Endodermal cell (in vitro differentiated cells): ENCODE results near the gene HTRA1. TPM values are rescaled to one million over a fixed set of nuclear protein-coding genes. Genes with fewer than 3 reads are reported as not detected.

Experiments
- DNase-seq: peaks from one replicate; pipeline ENCODE4 v3.0.0-alpha.2; 2017
- H3K27ac ChIP-seq: 2 replicates; pipeline ENCODE4 v1.5.1; 2013; ENCODE audit warnings: mild to moderate bottlenecking, low read depth, low read length, moderate library complexity
- H3K27me3 ChIP-seq: 2 replicates; pipeline ENCODE4 v1.6.1; 2013; ENCODE audit warnings: mild to moderate bottlenecking, low read length, moderate library complexity; ENCODE audit not compliant: insufficient read depth, control insufficient read depth, poor library complexity, severe bottlenecking
- H3K36me3 ChIP-seq: 2 replicates; pipeline ENCODE4 v1.7.0; 2013; ENCODE audit warnings: mild to moderate bottlenecking, low read length, moderate library complexity; ENCODE audit not compliant: control insufficient read depth, insufficient read depth
- H3K4me1 ChIP-seq: one replicate; pipeline ENCODE4 v1.7.0; 2013; ENCODE audit warnings: low read length; ENCODE audit not compliant: control insufficient read depth, insufficient read depth
- H3K4me3 ChIP-seq: 2 replicates; pipeline ENCODE4 v1.5.1; 2013; ENCODE audit warnings: mild to moderate bottlenecking, low read length, moderate library complexity
- H3K9ac ChIP-seq: 2 replicates; pipeline ENCODE4 v1.6.1; 2013; ENCODE audit warnings: mild to moderate bottlenecking, low read length, moderate library complexity; ENCODE audit not compliant: poor library complexity, severe bottlenecking; ENCODE audit errors: extremely low read depth
- H3K9me3 ChIP-seq: 2 replicates; pipeline ENCODE4 v1.6.1; 2013; ENCODE audit warnings: mild to moderate bottlenecking, low read length, moderate library complexity; ENCODE audit not compliant: control insufficient read depth
- H3K27ac Mint-ChIP-seq: 2 replicates; pipeline ENCODE4 v1.8.0; 2020; ENCODE audit warnings: mixed read lengths
- H3K27me3 Mint-ChIP-seq: 2 replicates; pipeline ENCODE4 v1.8.0; 2021; ENCODE audit warnings: mild to moderate bottlenecking, mixed read lengths; ENCODE audit not compliant: insufficient read depth
- H3K36me3 Mint-ChIP-seq: 2 replicates; pipeline ENCODE4 v1.8.0; 2020; ENCODE audit warnings: low read depth, mixed read lengths
- H3K4me1 Mint-ChIP-seq: 2 replicates; pipeline ENCODE4 v1.8.0; 2020; ENCODE audit warnings: mixed read lengths
- H3K4me3 Mint-ChIP-seq: 2 replicates; pipeline ENCODE4 v1.8.0; 2020; ENCODE audit warnings: mild to moderate bottlenecking, moderate library complexity, mixed read lengths
- H3K9me3 Mint-ChIP-seq: 2 replicates; pipeline ENCODE4 v1.8.0; 2020; ENCODE audit warnings: mild to moderate bottlenecking, mixed read lengths
- CTCF ChIP-seq: fragments of 200-600 bp; sonication (generic); conservative IDR thresholded peaks from 2 replicates; pipeline ENCODE4 v1.5.0; 2021; ENCODE audit warnings: antibody characterized with exemption, mild to moderate bottlenecking
- WGBS, 2 experiments: methylation state at CpG; one replicate each; pipeline versions ENCODE4 v1.1.5 to v1.1.7; 2013; ENCODE audit warnings: missing lambda C conversion rate in 2 of 2, mixed read lengths in 1 of 2; ENCODE audit not compliant: insufficient coverage in 1 of 2, insufficient read length in 1 of 2; 5-methylcytosine and 5-hydroxymethylcytosine counted together
- total RNA-seq, 2 donors: library from RNA; stranded (reverse); fragmentation: NEBNext Ultra II Directional in 1 of 2; extraction: Animal tissue kit (Norgen Biotek cat#: 25700) in 1 of 2; gene quantifications; 2 replicates in 1 of 2; 3 replicates in 1 of 2; pipeline ENCODE4 v1.2.1, GENCODE V29; 2021

Gene HTRA1
- total RNA-seq, 2 donors from 2014 or later, result 1.7 to 3.1 TPM

- H3K9ac ChIP-seq, result no peak overlapping the region
- Mint-ChIP-seq H3K4me1 (peaks cover 11% of the 10 kb centered on the region), H3K4me3 (no peak overlapping the region), H3K27ac (no peak overlapping the region), H3K36me3 (no peaks in the 10 kb centered on the region), H3K27me3 (peaks cover 77% of the 10 kb centered on the region), H3K9me3 (no peaks in the 10 kb centered on the region)
- 91 to 97% methylated on average over 6 of the region's 6 CpGs for WGBS, 2 experiments
- H3K4me3 ChIP-seq, result no peak overlapping the region
- no peak overlapping the region for H3K27ac ChIP-seq
- TF ChIP-seq CTCF, result no peak
- H3K9me3 ChIP-seq, result no peaks in the 10 kb centered on the region
- H3K36me3 ChIP-seq, result no peaks in the 10 kb centered on the region
- no peaks in the 10 kb centered on the region for H3K4me1 ChIP-seq
- H3K27me3 ChIP-seq, result peaks cover 90% of the 10 kb centered on the region
- no peak for DNase-seq
Measured at GRCh38 chr10:122553341-122553740, 92.0 kb downstream of the HTRA1 start.

GRCh38 chr10:122554131-122555036, 93.0 kb downstream of the HTRA1 start:
- Histone ChIP-seq H3K4me3 (no peak overlapping the region), H3K36me3 (no peaks in the 10 kb centered on the region), H3K4me1 (peaks cover 2% of the 10 kb centered on the region), H3K9me3 (no peaks in the 10 kb centered on the region), H3K27me3 (peaks cover 89% of the 10 kb centered on the region), H3K9ac (no peak overlapping the region), H3K27ac (no peak overlapping the region)
- DNase-seq, result no peak
- WGBS, 2 experiments, result 91 to 94% methylated on average over 4 to 6 of the region's 6 CpGs
- no peaks in the 10 kb centered on the region for H3K36me3 Mint-ChIP-seq
- no peak overlapping the region for H3K4me3 Mint-ChIP-seq
- peaks cover 13% of the 10 kb centered on the region for H3K4me1 Mint-ChIP-seq
- TF ChIP-seq CTCF, result no peak
- no peak overlapping the region for H3K27ac Mint-ChIP-seq
- peaks cover 78% of the 10 kb centered on the region for H3K27me3 Mint-ChIP-seq
- H3K9me3 Mint-ChIP-seq, result no peaks in the 10 kb centered on the region

GRCh38 chr10:122555442-122555841, 94.1 kb downstream of the HTRA1 start:
- no peak overlapping the region for H3K4me3 ChIP-seq
- H3K9me3 Mint-ChIP-seq, result no peaks in the 10 kb centered on the region
- peaks cover 77% of the 10 kb centered on the region for H3K27me3 Mint-ChIP-seq
- DNase-seq, result no peak
- H3K27ac ChIP-seq, result no peak overlapping the region
- peaks cover 3% of the 10 kb centered on the region for H3K4me1 ChIP-seq
- H3K4me3 Mint-ChIP-seq, result no peak overlapping the region
- no peaks in the 10 kb centered on the region for H3K9me3 ChIP-seq
- H3K36me3 Mint-ChIP-seq, result no peaks in the 10 kb centered on the region
- WGBS, 2 experiments, result 95 to 96% methylated on average over 3 of the region's 3 CpGs
- H3K27me3 ChIP-seq, result peaks cover 86% of the 10 kb centered on the region
- H3K9ac ChIP-seq, result no peak overlapping the region
- H3K27ac Mint-ChIP-seq, result no peak overlapping the region
- no peak for TF ChIP-seq CTCF
- H3K36me3 ChIP-seq, result no peaks in the 10 kb centered on the region
- peaks cover 14% of the 10 kb centered on the region for H3K4me1 Mint-ChIP-seq
